ENCODE measurements around the gene NCOR1. TPM values are rescaled to one million over a fixed set of nuclear protein-coding genes. Genes with fewer than 3 reads are reported as not detected.
A peak's percentile ranks its signal among the peaks of the same experiment; 100 is the strongest.

The NCOR1 gene
- total and polyA plus RNA-seq, 9 of the 15 experiments (the other 6 are each of a cell fraction or from before 2014, with no cell fraction given) = 20.2 to 66.5 (median 50.9) TPM

DNA sequence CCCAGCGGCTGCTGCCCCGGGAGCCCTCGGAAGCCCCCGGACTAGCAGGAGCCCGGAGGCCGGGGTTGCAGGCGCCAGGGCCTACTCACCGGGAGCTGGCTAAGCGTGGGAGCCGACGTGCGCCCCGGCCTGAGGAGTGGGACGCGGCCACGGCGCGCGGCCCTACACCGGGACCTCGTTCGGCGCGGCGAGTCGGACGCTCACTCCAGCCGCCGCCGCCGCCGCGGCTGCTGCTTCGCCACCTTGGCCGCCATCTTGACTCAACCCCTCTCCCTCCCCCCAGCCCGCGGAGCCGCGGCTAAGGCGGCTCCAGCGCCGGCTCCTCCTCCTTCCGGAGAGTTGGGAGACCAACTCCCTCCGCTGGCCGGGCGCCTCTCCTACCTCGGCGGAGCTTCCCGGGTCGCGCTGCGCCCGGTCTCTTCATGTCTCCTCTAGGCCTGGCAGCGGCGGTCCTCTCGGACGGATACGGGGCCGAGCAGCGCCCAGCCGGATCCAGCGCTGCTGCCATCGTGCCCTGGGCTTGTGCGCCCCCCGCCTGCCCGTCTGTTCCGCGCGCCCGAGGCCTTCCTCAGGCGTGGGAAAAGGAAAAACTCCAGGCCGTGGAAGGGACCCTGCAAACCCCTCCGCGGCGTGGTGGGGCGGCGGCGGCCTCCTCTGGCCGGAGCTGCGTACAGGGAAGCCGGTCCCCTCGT lies at the start of gene NCOR1 (continued):
- TF ChIP-seq, protein P1, sequence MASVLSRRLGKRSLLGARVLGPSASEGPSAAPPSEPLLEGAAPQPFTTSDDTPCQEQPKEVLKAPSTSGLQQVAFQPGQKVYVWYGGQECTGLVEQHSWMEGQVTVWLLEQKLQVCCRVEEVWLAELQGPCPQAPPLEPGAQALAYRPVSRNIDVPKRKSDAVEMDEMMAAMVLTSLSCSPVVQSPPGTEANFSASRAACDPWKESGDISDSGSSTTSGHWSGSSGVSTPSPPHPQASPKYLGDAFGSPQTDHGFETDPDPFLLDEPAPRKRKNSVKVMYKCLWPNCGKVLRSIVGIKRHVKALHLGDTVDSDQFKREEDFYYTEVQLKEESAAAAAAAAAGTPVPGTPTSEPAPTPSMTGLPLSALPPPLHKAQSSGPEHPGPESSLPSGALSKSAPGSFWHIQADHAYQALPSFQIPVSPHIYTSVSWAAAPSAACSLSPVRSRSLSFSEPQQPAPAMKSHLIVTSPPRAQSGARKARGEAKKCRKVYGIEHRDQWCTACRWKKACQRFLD (CRISPR knock-in tag; IDR thresholded peaks at IDR 0.05) = peak; percentile 78
- TF ChIP-seq, protein P2, sequence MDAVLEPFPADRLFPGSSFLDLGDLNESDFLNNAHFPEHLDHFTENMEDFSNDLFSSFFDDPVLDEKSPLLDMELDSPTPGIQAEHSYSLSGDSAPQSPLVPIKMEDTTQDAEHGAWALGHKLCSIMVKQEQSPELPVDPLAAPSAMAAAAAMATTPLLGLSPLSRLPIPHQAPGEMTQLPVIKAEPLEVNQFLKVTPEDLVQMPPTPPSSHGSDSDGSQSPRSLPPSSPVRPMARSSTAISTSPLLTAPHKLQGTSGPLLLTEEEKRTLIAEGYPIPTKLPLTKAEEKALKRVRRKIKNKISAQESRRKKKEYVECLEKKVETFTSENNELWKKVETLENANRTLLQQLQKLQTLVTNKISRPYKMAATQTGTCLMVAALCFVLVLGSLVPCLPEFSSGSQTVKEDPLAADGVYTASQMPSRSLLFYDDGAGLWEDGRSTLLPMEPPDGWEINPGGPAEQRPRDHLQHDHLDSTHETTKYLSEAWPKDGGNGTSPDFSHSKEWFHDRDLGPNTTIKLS (IDR thresholded peaks at IDR 0.05; ENCODE audit: borderline replicate concordance, low read depth) = no peak
- TF ChIP-seq SAFB (IDR thresholded peaks at IDR 0.05; ENCODE audit: borderline replicate concordance, low read depth, low read length) (peak; percentile 68; the same call in 1 of the 2 replicates), NR2F6 (CRISPR knock-in tag; IDR thresholded peaks at IDR 0.05) (no peak), ZFX (CRISPR knock-in tag; IDR thresholded peaks at IDR 0.05) (peak; percentile 95), ETS2 (tag; IDR thresholded peaks at IDR 0.05; ENCODE audit: borderline replicate concordance, poor library complexity, severe bottlenecking) (no peak), POLR2G (IDR thresholded peaks at IDR 0.05; ENCODE audit: low read depth, low read length) (peak; percentile 97), TEAD1 (CRISPR knock-in tag; IDR thresholded peaks at IDR 0.05) (no peak), BRD9 (IDR thresholded peaks at IDR 0.05; ENCODE audit: low read depth, partially characterized antibody) (peak; percentile 66), NBN (IDR thresholded peaks at IDR 0.05; ENCODE audit: low read depth) (no peak)
- TF ChIP-seq, protein P3, sequence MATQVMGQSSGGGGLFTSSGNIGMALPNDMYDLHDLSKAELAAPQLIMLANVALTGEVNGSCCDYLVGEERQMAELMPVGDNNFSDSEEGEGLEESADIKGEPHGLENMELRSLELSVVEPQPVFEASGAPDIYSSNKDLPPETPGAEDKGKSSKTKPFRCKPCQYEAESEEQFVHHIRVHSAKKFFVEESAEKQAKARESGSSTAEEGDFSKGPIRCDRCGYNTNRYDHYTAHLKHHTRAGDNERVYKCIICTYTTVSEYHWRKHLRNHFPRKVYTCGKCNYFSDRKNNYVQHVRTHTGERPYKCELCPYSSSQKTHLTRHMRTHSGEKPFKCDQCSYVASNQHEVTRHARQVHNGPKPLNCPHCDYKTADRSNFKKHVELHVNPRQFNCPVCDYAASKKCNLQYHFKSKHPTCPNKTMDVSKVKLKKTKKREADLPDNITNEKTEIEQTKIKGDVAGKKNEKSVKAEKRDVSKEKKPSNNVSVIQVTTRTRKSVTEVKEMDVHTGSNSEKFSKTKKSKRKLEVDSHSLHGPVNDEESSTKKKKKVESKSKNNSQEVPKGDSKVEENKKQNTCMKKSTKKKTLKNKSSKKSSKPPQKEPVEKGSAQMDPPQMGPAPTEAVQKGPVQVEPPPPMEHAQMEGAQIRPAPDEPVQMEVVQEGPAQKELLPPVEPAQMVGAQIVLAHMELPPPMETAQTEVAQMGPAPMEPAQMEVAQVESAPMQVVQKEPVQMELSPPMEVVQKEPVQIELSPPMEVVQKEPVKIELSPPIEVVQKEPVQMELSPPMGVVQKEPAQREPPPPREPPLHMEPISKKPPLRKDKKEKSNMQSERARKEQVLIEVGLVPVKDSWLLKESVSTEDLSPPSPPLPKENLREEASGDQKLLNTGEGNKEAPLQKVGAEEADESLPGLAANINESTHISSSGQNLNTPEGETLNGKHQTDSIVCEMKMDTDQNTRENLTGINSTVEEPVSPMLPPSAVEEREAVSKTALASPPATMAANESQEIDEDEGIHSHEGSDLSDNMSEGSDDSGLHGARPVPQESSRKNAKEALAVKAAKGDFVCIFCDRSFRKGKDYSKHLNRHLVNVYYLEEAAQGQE (IDR thresholded peaks at IDR 0.05; ENCODE audit: borderline replicate concordance) = peak; percentile 9; the same call in 1 of the 2 replicates
- TF ChIP-seq, protein P3 (CRISPR knock-in tag; IDR thresholded peaks at IDR 0.05; ENCODE audit: low read depth) = no peak
- TF ChIP-seq, protein P4, sequence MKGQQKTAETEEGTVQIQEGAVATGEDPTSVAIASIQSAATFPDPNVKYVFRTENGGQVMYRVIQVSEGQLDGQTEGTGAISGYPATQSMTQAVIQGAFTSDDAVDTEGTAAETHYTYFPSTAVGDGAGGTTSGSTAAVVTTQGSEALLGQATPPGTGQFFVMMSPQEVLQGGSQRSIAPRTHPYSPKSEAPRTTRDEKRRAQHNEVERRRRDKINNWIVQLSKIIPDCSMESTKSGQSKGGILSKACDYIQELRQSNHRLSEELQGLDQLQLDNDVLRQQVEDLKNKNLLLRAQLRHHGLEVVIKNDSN (CRISPR knock-in tag; IDR thresholded peaks at IDR 0.05) = peak; percentile 17; the same call in 1 of the 2 replicates
- TF ChIP-seq, protein P5, sequence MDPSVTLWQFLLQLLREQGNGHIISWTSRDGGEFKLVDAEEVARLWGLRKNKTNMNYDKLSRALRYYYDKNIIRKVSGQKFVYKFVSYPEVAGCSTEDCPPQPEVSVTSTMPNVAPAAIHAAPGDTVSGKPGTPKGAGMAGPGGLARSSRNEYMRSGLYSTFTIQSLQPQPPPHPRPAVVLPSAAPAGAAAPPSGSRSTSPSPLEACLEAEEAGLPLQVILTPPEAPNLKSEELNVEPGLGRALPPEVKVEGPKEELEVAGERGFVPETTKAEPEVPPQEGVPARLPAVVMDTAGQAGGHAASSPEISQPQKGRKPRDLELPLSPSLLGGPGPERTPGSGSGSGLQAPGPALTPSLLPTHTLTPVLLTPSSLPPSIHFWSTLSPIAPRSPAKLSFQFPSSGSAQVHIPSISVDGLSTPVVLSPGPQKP (CRISPR knock-in tag; IDR thresholded peaks at IDR 0.05) = no peak
